Peyer's patch (tissue), 4 donors: ENCODE measurements around the gene ANKRD28. TPM values are rescaled to one million over a fixed set of nuclear protein-coding genes. Genes with fewer than 3 reads are reported as not detected.

Source experiments
- DNase-seq, 3 donors: peaks; one replicate each; pipeline ENCODE4 v3.0.0-alpha.2; 2017 to 2019
- H3K27ac ChIP-seq, 4 donors: fragments of 200-600 bp; sonication (generic); one replicate each; pipeline ENCODE4 v1.5.1; 2016 to 2019
- H3K27me3 ChIP-seq, 2 donors: fragments of 200-600 bp; sonication (generic); one replicate each; pipeline ENCODE4 v1.5.1; 2019
- H3K36me3 ChIP-seq, 3 donors: fragments of 200-600 bp; sonication (generic); one replicate each; pipeline ENCODE4 v1.5.1; 2016 to 2019
- H3K4me1 ChIP-seq, 4 donors: fragments of 200-600 bp; sonication (generic); one replicate each; pipeline ENCODE4 v1.5.1; 2016 to 2019
- H3K4me3 ChIP-seq, 4 donors: fragments of 200-600 bp; sonication (generic); 1 replicate in 3 of 4; 2 replicates in 1 of 4; pipeline ENCODE4 v1.5.1; 2016 to 2019; ENCODE audit warnings: mild to moderate bottlenecking in 1 of 4
- H3K9me3 ChIP-seq, 4 donors: fragments of 200-600 bp; sonication (generic); one replicate each; pipeline ENCODE4 v1.5.1; 2016 to 2019; ENCODE audit warnings: mild to moderate bottlenecking in 1 of 4
- CTCF ChIP-seq, 6 experiments: fragments of 450-650 bp in 4 of 6; fragments of 200-600 bp in 2 of 6; sonication (generic) in 1 of 6; IDR thresholded peaks; one replicate each; pipeline ENCODE4 v1.5.1; 2017 to 2019; ENCODE audit warnings: antibody characterized with exemption in 6 of 6, mild to moderate bottlenecking in 3 of 6, moderate library complexity in 1 of 6
- POLR2A ChIP-seq, 2 donors: fragments of 450-650 bp; IDR thresholded peaks; one replicate each; pipeline ENCODE4 v1.5.1; 2017; ENCODE audit warnings: antibody characterized with exemption in 2 of 2, mild to moderate bottlenecking in 2 of 2, moderate library complexity in 2 of 2
- total RNA-seq, 4 donors: library from RNA; depleted of rRNA; stranded (reverse); fragments of >200 nt; gene quantifications; one replicate each; pipeline ENCODE4 v1.1.0, GENCODE V29; 2016

The ANKRD28 gene
- total RNA-seq, 4 donors from 2014 or later: 45.4 to 83.3 (median 46.4) TPM

GRCh38 chr3:15769256-15769915 is 28.4 kb downstream of the ANKRD28 start:
- no peak for DNase-seq
- H3K27ac ChIP-seq: no peak overlapping the region

GRCh38 chr3:15768421-15769255 is 29.1 kb downstream of the ANKRD28 start:
- TF ChIP-seq CTCF (IDR thresholded peaks at IDR 0.05) (no peak), POLR2A (IDR thresholded peaks at IDR 0.05) (no peak)
- Histone ChIP-seq H3K9me3 (no peaks in the 10 kb centered on the region), H3K27ac (peak overlapping the region in 1 of 4 donors; percentile 24), H3K4me1 (no peaks in the 10 kb centered on the region), H3K27me3 (no peaks in the 10 kb centered on the region), H3K36me3 (peaks cover 0 to 6% (median 0%) of the 10 kb centered on the region in 3 donors), H3K4me3 (no peak overlapping the region)
- no peak for DNase-seq

More at GRCh38 chr3:15769256-15769915, 28.4 kb downstream of the ANKRD28 start:
- Histone ChIP-seq H3K9me3 (no peaks in the 10 kb centered on the region), H3K27me3 (no peaks in the 10 kb centered on the region), H3K4me3 (no peak overlapping the region), H3K4me1 (no peaks in the 10 kb centered on the region), H3K36me3 (no peaks in the 10 kb centered on the region)
- TF ChIP-seq CTCF (IDR thresholded peaks at IDR 0.05) (no peak), POLR2A (IDR thresholded peaks at IDR 0.05) (no peak)

GRCh38 chr3:15766406-15766805 is 31.4 kb downstream of the ANKRD28 start:
- no peak for DNase-seq
- H3K27ac ChIP-seq: no peak overlapping the region
- no peaks in the 10 kb centered on the region for H3K9me3 ChIP-seq
- no peaks in the 10 kb centered on the region for H3K27me3 ChIP-seq
- no peak overlapping the region for H3K4me3 ChIP-seq
- H3K4me1 ChIP-seq: no peaks in the 10 kb centered on the region
- TF ChIP-seq POLR2A (IDR thresholded peaks at IDR 0.05) (no peak), CTCF (IDR thresholded peaks at IDR 0.05) (no peak)
- H3K36me3 ChIP-seq: peaks cover 0 to 9% (median 0%) of the 10 kb centered on the region in 3 donors

GRCh38 chr3:15758295-15758694 is 39.5 kb downstream of the ANKRD28 start:
- no peaks in the 10 kb centered on the region for H3K9me3 ChIP-seq
- no peak overlapping the region for H3K4me3 ChIP-seq
- no peak for DNase-seq
- H3K27me3 ChIP-seq: no peaks in the 10 kb centered on the region
- TF ChIP-seq CTCF (IDR thresholded peaks at IDR 0.05): no peak
- no peak for TF ChIP-seq POLR2A (IDR thresholded peaks at IDR 0.05)
- no peaks in the 10 kb centered on the region for H3K4me1 ChIP-seq
- H3K27ac ChIP-seq: no peak overlapping the region
- no peaks in the 10 kb centered on the region for H3K36me3 ChIP-seq

GRCh38 chr3:15757824-15758223 is 40.0 kb downstream of the ANKRD28 start:
- TF ChIP-seq POLR2A (IDR thresholded peaks at IDR 0.05): no peak
- no peak for TF ChIP-seq CTCF (IDR thresholded peaks at IDR 0.05)
- Histone ChIP-seq H3K4me3 (no peak overlapping the region), H3K4me1 (no peaks in the 10 kb centered on the region), H3K9me3 (no peaks in the 10 kb centered on the region), H3K27me3 (no peaks in the 10 kb centered on the region), H3K36me3 (no peaks in the 10 kb centered on the region), H3K27ac (no peak overlapping the region)
- DNase-seq: no peak
